HG02678 (cell line): ENCODE results near the gene ACER2.
"Not testable (repeated sequence)": the region's sequence is repeated elsewhere in the genome, so short reads cannot be mapped to it uniquely, and the experiment has no call there.

Experiments
- ATAC-seq: cut with Tn5 transposase; IDR thresholded peaks from one replicate; pipeline ENCODE4 v1.9.1; 2021; ENCODE audit warnings: mild to moderate bottlenecking, moderate library complexity; ENCODE audit not compliant: unreplicated experiment

ACER2 gene

GRCh38 chr9:19408693-19409400 lies at the start of gene ACER2:
TSS of gene ACER2 (plus strand) at chr9:19409009. CDS start at chr9:19409085, 76 bp downstream.
- ATAC-seq = peak; percentile 92

- no peak for ATAC-seq
These were observed 39.7 kb upstream of the ACER2 start for GRCh38 chr9:19369107-19369506.

GRCh38 chr9:19371942-19372341 lies 36.9 kb upstream of the ACER2 start:
- no peak for ATAC-seq

- ATAC-seq = no peak
These were observed 36.2 kb upstream of the ACER2 start for GRCh38 chr9:19372567-19372966.

DNA sequence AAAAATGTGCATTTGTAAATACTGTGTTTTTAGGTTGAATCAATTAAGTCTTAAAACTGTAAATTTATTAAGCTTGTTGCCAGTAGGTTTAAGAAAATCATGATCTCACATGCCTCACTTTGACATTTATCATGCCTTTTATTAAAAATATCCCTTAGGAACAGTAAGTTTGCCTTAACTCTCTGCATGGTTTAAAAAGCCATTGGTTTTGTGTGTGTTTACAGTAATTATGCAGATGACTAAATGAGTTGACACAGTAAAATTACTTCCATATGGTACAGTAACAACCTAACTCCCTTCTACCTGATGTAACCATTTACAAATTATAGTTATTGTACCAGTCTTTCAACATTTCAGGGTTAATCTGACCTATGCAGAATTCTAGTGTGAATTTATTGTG lies 35.3 kb upstream of the ACER2 start:
- ATAC-seq = no peak

DNA sequence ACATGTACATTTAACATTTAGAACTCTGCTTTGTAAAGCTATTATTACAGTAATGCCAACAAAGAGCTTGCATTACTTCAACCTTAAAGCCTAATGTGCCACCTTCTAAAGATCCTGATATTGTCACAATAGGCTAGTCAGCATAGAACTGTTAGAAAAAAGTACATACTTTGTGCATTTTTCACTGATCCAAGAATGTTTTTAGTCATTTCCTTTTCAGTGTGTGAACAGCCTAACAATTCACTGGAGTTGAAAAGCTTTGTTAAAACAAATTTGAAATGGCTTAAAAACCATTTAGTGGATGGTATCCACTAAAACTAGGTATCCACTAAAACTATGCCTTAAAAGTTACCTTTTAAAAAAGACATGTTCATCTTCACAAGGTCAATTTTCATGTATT lies 33.3 kb upstream of the ACER2 start:
- no peak for ATAC-seq

DNA sequence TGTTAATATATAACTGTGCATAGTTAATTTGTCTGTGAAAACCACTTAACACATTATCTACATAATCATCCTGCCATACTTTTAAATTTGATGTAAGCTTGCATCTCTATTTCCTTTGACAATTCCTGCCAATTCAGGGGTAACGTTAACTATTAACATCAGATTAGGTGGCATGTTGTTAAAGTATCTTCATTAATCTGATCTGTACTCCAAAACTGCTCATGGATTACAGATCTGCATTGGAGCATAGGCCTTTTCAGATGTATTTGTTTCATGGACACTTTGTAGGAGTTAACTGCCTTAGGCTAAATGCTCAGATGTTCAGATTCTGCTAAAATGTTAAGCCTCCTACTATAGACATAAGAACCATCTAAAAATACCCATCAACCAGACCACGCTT lies 31.9 kb upstream of the ACER2 start:
- ATAC-seq = no peak

- ATAC-seq = no peak
These were observed 30.6 kb upstream of the ACER2 start for GRCh38 chr9:19378164-19378563.

GRCh38 chr9:19378647-19379046 lies 30.2 kb upstream of the ACER2 start:
- ATAC-seq = no peak

GRCh38 chr9:19379283-19379682 lies 29.5 kb upstream of the ACER2 start:
- no peak for ATAC-seq

GRCh38 chr9:19379697-19380046 lies 29.1 kb upstream of the ACER2 start:
- ATAC-seq = peak; percentile 33

GRCh38 chr9:19380826-19381075 lies 28.1 kb upstream of the ACER2 start:
- no peak for ATAC-seq

DNA sequence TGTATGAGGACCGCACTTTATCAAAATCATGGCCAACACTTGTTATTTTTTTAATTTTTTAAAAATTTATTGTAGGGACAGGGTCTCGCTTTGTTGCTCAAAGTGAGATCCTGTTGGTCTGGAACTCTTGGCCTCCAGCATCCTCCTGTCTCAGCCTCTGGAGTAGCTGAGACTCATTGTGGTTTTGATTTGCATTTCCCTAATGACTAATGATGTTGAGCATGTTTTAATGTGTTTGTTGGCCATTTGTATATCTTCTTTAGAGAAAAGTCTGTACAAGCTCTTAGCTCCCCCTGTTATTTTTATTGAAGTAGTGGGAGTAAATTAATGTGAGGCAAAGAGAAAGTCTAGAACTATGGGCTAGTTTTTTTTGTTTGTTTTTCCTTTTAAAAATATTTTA lies 27.2 kb upstream of the ACER2 start:
- ATAC-seq = no peak

GRCh38 chr9:19385212-19385611 lies 23.6 kb upstream of the ACER2 start:
- ATAC-seq = not testable (repeated sequence)

DNA sequence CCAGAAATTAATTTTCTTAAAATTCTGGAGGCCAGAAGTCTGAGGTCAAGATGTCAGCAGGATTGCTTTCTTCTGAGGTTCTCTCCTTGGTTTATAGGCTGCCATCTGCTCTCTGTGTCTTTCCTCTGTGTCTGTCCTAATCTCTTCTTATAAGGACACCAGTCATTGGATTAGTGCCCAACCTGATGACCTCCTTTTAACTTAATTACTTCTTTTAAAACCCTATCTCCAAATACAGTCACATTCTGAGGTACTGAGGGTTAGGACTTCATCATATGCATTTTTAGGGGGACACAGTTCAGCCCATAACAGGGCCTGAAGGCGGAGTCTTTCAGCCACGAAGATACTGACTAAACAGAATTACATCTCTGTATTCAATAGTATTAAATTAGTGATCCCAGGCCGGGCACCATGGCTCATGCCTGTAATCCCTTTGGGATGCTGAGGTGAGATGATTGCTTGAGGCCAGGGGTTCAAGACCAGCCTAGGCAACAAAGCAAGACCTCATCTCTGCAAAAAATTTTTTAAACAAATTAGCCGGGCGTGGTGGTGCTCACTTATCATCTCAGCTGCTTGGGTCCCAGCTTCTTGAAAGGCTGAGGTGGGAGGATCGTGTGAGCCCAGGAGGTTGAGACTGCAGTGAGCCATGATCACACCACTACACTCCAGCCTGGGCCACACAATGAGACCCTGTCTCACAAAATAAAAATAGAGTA lies 22.9 kb upstream of the ACER2 start:
- ATAC-seq = no peak

GRCh38 chr9:19386502-19387044 lies 22.2 kb upstream of the ACER2 start:
- no peak for ATAC-seq

DNA sequence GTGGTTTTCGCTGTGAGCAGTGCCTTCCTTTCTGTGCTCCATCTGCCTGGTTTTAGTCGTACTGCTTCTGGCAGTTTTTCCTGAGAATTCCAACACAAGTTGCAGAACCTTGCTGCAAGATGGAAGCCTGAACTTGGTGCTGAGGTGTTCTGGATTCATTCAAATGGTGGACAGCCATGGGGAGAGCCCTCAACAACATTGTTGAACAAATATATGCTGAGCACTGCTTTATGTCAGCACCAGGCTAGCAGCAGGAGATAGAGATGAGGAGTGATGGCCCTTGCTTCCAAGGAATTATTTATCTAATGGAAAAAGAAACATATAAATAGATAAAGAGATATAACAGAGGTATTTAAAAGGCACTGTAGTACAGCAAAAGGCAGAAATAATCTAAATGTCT lies 21.5 kb upstream of the ACER2 start:
- no peak for ATAC-seq

DNA sequence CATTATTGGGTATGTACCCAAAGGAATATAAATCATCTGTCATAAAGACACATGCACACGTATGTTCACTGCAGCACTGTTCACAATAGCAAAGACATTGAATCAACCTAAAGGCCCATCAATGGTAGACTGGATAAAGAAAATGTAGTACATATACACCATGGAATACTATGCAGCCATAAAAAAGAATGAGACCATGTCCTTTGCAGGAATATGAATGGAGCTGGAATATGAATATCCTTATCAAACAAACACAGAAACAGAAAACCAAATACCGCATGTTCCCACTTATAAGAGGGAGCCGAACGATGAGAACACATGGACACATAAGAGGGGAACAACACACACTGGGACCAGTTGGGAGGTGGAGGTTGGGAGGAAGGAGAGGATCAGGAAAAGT lies 19.3 kb upstream of the ACER2 start:
- not testable (repeated sequence) for ATAC-seq

DNA sequence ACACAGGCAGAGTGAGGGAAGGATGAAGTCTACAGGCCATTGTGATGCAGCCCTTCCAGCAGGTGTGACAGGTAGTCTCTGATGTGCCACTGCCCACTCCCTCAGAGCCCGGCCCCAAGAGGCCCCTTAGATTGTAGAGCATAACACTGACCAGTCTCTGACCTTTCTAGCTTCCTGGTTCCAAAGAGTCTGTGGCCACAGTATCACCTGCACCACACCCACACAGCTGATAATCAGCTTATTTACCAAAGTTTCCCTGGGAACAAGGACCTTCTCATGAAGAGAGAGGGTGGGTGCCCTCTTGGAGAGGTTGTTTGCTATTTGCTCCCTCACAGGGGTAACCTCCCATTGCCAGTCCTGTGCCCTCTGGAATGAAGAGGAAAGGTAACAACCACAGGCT lies 11.0 kb upstream of the ACER2 start:
- no peak for ATAC-seq

DNA sequence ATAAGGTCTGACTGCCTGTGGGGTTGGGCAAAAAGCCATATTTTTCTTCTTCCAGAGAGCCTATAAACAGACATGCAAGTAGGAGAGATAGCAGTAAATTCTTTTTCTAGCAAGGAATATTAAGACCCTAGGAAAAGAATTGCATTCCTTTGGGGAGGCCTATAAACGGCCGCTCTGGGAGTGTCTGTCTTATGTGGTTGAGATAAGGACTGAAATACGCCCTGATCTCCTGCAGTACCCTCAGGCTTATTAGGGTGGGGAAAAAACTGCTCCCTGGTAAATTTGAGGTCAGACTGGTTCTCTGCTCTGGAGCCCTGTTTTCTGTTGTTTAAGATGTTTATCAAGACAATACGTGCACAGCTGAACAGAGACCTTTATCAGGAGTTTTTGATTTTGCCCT lies 5.6 kb upstream of the ACER2 start:
- ATAC-seq = not testable (repeated sequence)

DNA sequence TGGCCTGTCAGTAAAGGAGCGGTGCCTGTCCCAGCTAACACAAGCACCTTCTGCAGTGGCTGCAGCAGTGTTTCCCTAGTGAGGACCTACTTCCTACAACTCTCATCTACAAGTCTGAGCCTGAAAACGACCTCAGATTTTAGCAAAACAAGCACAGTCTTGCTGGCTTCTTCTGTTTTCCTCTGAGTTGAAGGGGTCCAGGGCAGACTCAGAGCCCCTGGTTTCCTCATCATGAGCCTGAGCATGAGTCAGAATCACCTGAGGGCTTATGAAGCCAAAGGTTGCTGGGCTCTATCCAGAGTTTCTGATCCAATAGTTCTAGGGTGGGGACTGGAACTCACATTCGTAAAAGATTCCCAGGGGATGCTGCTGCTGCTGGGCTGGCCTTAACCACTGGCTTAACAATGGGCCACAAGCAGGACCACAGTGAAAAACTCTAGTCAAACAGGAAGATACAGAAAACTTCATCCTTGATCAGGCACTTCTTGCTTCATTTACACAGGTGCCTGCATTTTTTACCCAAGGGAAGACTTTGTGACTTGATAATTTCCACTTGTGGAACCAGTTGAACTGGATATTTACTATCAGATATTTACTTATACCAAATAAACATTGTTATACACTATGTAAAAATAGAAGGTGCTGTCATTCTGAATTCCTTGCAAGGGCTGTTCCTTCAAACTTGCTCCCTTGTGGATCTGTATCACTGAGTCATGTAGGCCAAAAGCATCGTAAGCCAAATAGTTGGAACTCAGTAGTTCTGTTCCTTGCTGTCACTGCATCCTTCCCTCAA lies 4.3 kb upstream of the ACER2 start:
- ATAC-seq = no peak

DNA sequence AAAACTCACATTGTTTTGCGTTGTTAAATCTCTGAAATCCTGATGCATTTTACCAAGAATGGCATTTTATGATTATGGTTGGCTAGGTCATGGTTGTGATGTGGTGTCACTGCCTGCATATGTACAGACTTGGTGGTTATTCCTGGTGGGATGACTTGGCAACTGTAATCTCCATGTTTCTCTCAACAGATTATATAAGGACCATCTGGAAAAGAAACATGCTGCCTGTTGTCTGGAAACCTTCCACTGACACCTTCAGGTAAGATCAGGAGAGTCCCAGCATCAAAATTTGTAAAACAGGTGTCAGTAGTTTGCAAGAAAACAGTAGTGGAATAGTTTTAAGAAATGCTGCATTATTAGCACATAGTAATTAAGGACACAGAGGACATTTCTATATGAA lies 3.0 kb upstream of the ACER2 start:
- ATAC-seq = no peak
